GM12891 (cell line): Measurements from ENCODE around the gene FKBP5.
"Not testable (repeated sequence)": the region's sequence is repeated elsewhere in the genome, so short reads cannot be mapped to it uniquely, and the experiment has no call there.

Source experiments
- DNase-seq: peaks from one replicate; pipeline ENCODE4 v3.0.0; 2011; ENCODE audit warnings: low spot score; ENCODE audit not compliant: insufficient read length
- FAIRE-seq: peaks from 2 replicates; lab custom pipeline; 2011; peaks lifted over from hg19 to GRCh38; lab: Jason Lieb, UNC
- PAX5 ChIP-seq: IDR thresholded peaks from 2 replicates; pipeline ENCODE4 v1.6.1; 2011; ENCODE audit warnings: low read length, moderate library complexity, mild to moderate bottlenecking; ENCODE audit not compliant: insufficient read depth, severe bottlenecking
- POLR2A ChIP-seq: IDR thresholded peaks from 2 replicates; pipeline ENCODE4 v1.6.1; 2011; ENCODE audit warnings: low read depth, low read length, control low read depth
- POLR2AphosphoS5 ChIP-seq: IDR thresholded peaks from 2 replicates; pipeline ENCODE4 v1.6.1; 2011; ENCODE audit warnings: low read depth, low read length, control low read depth
- POU2F2 ChIP-seq: IDR thresholded peaks from 2 replicates; pipeline ENCODE4 v1.6.1; 2011; ENCODE audit warnings: low read depth, mild to moderate bottlenecking, control low read depth, low read length, moderate library complexity
- SPI1 ChIP-seq: IDR thresholded peaks from 2 replicates; pipeline ENCODE4 v1.6.1; 2011; ENCODE audit warnings: low read depth, low read length, control low read depth
- TAF1 ChIP-seq: IDR thresholded peaks from 2 replicates; pipeline ENCODE4 v1.6.1; 2011; ENCODE audit warnings: low read depth, low read length, control low read depth

Gene FKBP5

DNA sequence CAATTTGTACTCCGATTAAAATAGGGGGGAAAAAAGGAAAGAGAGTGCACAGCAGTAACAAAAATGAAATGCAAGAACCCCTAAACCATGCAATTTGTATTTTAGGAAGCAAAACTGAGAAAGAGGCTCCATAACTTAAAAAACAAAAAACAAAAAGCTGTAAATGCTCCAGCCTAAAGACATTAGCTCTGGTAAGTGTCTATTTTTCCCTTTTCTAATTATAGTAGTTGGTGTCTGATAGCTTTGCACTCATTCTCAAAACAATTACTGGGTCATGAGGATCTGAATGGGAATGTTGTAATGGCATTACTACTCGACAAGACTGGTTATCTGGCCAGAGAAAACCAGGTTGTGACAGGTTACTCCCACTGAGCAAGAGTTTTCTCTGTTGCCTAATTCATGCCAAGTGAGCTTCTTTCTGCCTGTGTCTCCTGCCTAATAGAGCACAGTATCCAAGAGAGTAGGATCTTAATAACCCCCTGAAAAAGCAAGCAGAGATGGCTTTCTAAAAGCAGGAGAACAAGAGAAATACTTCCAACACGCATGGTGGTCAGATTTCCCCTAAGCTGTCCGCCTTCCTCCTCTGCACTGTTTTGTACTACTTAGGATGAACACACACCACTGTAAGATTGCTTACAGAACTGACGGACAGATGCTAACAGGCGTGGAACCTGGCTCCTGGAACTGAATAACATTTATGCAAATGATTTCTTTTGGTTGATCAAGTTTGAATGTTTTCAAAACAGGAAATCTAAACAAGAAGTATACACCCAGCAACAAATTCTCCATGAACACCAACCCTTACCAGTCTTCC is 86.4 kb downstream of the FKBP5 start:
- no peak for TF ChIP-seq SPI1
- no peak for TF ChIP-seq POLR2A
- TF ChIP-seq POU2F2: no peak
- peak; percentile 69 for FAIRE-seq
- no peak for DNase-seq

- TF ChIP-seq POLR2AphosphoS5 (no peak), SPI1 (no peak), TAF1 (no peak), POU2F2 (no peak), PAX5 (no peak), POLR2A (no peak)
- FAIRE-seq (no peak), DNase-seq (peak; percentile 15)
Observed at GRCh38 chr6:35601331-35602132, 87.2 kb downstream of the FKBP5 start.

DNA sequence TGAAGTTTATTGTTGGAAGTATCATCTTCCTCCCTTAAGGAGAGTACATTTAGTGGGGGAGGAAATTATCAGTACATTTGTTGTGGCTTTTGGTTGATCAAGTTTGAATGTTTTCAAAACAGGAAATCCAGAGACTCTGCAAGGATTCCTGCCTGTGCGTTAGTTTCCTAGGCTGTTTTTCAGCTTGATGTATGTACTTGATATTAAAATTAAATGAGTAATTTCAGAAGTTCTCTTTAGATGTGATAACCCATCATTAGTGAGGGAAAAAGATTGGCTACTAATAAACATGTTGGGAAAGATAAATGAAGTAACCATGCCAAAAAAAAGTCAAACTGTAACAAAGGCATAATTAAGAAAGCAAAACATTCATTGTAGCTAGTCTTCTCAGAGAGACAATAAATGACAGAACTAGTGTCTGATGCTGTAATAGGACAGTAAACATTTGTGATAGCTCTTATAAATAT is 88.0 kb downstream of the FKBP5 start:
- TF ChIP-seq POLR2AphosphoS5: no peak
- no peak for TF ChIP-seq POU2F2
- FAIRE-seq (no peak), DNase-seq (no peak)

DNA sequence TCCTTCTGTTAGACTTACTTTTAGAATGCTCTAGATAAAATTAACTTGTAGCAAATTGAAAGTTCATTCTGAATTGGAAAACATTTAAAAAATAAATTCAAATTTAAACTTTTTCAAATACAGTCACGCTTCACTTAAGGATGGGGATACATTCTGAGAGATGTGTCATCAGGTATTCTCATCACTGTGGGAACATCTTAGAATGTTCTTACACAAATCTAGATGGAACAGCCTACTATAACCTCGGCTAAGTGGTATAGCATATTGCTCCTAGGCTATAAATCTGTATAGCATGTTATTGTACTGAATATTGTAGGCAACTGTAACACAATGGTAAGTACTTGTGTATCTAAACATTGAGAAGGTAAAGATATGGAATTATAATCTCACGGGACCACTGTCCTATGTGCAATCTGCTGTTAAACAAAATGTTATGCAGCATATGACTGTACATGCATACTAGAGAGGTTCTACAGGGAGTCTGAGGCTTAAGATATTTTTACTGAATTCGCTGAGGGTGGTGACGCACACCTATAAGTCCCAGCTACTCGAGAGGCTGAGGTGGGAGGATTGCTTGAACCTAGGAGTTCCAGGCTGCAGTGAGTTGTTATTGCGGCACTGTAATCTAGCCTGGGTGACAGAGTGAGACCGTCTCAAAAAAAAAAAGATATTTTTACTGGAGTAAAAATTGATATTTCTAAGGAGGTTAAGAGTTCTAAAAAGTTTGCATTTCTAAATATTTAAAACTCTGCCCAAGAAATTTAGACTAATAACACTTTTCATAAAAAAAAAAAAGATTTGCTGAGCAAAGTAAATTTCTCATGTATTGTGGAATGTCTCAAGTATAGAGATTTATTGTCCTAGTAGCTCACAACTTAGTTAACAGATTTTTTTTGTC is 88.7 kb downstream of the FKBP5 start:
- FAIRE-seq (no peak), DNase-seq (no peak)
- TF ChIP-seq POU2F2 (no peak), TAF1 (no peak), SPI1 (no peak), POLR2A (no peak), PAX5 (no peak), POLR2AphosphoS5 (no peak)

GRCh38 chr6:35598621-35599020 is 90.1 kb downstream of the FKBP5 start:
- not testable (repeated sequence) for FAIRE-seq, DNase-seq

DNA sequence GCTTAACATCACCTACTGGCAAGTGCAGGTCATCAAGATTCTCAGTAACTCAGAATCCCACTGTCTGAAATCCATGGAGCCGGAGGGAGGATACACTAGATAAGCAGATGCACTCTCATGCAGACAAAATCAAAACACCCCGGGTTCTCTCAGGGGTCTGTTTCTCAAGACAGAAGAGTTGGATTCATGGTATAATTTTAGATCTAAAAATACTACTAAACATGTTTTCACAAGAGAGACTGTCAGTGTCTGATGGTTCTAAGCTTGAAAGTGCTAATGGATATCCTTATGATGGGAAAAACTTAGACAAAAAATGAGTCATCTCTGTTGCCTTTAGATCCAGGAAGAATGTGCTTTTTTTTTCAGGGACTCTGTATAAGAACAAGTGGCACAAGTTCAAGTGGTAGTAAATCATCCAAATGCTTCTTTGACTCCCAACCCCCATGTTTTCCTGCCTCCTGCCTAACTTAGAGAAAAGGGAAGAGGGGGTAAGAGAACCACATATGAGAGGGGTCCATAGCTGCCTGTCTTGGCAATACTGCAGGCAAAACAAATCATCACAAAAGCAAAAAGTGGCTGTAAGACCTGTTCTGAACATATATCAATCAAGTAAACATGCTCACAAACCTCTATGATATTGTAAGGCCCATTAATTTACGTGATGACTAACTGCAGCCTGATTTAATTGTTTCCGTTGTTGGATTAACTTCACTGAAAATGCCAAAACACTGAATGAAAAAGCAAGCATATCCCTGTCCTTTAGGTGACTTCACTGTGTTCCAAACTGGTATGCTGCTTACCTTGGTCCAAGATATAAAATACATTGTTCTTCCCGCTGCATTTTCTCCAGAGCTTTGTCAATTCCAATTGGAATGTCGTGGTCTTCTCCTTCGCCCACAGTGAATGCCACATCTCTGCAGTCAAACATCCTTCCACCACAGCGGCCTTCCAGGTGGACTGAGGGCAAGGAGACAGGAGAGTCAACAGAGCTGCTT is 92.0 kb downstream of the FKBP5 start:
- TF ChIP-seq SPI1 (no peak), PAX5 (no peak), POLR2AphosphoS5 (no peak), POLR2A (no peak), POU2F2 (no peak), TAF1 (no peak)
- no peak for DNase-seq
- no peak for FAIRE-seq

DNA sequence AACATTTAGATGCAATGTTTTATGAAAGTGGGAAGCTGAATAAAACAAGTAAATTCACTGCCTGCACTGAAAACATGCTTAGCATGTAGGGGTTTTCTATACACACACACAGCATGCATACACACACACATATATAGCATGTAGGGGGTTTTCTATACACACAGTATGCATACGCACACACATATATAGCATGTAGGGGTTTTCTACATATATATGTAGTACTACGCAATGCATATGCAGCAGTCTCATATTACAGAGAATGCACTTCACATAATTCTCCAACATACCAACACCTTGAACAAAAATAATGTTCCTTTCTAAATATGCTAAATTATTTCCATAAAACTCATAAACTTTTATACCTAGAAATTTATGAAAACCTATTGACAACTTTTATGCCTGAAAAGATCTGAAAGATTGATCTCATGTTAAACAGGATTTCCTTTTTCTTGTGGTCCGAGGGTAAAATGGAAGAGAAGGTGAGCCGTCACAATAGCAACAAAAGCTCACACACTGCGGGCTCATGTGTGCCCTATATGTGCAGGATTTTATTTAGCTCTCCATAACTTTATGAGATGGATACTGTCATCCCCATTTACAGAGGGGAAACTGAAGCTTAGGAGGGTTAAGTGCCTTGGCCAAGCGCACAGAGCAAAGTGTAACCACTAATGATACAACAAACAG is 94.1 kb downstream of the FKBP5 start:
- TF ChIP-seq POU2F2 (no peak), POLR2A (no peak), POLR2AphosphoS5 (no peak), SPI1 (no peak), PAX5 (no peak), TAF1 (no peak)
- no peak for FAIRE-seq

DNA sequence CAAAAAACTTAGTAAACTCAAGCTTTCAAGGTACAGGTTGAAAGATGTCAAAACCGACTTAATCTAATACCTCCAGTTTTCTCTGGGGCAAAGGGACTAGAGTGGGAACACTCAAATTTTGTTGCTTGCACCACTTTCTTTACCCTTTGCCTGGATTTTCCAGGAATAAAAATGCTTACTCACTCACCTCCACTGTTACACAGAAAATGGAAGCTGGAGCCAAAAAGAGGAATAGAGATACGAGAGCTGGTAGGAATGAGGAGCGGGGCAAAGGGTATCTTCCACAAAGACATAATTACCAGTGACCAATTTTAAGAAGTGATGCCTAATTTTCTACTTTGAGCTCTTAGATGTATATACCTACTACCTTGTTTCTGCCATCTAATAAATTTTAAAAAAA is 96.5 kb downstream of the FKBP5 start:
- DNase-seq (no peak), FAIRE-seq (no peak)

More for the DNA sequence above, 94.1 kb downstream of the FKBP5 start:
- DNase-seq: no peak

More for the DNA sequence above, 96.5 kb downstream of the FKBP5 start:
- TF ChIP-seq POLR2AphosphoS5: no peak
- TF ChIP-seq PAX5: no peak
- no peak for TF ChIP-seq TAF1
- TF ChIP-seq POU2F2: no peak
- TF ChIP-seq SPI1: no peak
- TF ChIP-seq POLR2A: no peak
